Mucosa of stomach (tissue), 1 donor: ENCODE measurements around the gene ATP8A2.

Experiments used
- H3K27me3 ChIP-seq: one replicate; pipeline ENCODE4 v1.7.0; 2013; ENCODE audit warnings: mild to moderate bottlenecking, low read length; ENCODE audit not compliant: control insufficient read depth, insufficient read depth
- H3K36me3 ChIP-seq: one replicate; pipeline ENCODE4 v1.7.0; 2013; ENCODE audit warnings: low read length; ENCODE audit not compliant: control insufficient read depth, insufficient read depth
- H3K4me1 ChIP-seq: one replicate; pipeline ENCODE4 v1.7.0; 2013; ENCODE audit warnings: mild to moderate bottlenecking, low read length; ENCODE audit not compliant: control insufficient read depth, insufficient read depth
- H3K4me3 ChIP-seq: one replicate; pipeline ENCODE4 v1.7.0; 2013; ENCODE audit warnings: low read length
- H3K9ac ChIP-seq: one replicate; pipeline ENCODE4 v1.7.0; 2013; ENCODE audit warnings: mild to moderate bottlenecking, low read length, moderate library complexity
- H3K9me3 ChIP-seq: one replicate; pipeline ENCODE4 v1.7.0; 2013; ENCODE audit warnings: mild to moderate bottlenecking, low read length, moderate library complexity; ENCODE audit not compliant: control insufficient read depth
- donor health status: Pancreatic carcinoma.

ATP8A2 gene

GRCh38 chr13:25846222-25846984 is 474.6 kb downstream of the ATP8A2 start:
- Histone ChIP-seq H3K27me3 (no peaks in the 10 kb centered on the region), H3K9ac (no peak overlapping the region), H3K4me3 (no peak overlapping the region), H3K36me3 (no peaks in the 10 kb centered on the region), H3K4me1 (peaks cover 8% of the 10 kb centered on the region), H3K9me3 (no peaks in the 10 kb centered on the region)

DNA sequence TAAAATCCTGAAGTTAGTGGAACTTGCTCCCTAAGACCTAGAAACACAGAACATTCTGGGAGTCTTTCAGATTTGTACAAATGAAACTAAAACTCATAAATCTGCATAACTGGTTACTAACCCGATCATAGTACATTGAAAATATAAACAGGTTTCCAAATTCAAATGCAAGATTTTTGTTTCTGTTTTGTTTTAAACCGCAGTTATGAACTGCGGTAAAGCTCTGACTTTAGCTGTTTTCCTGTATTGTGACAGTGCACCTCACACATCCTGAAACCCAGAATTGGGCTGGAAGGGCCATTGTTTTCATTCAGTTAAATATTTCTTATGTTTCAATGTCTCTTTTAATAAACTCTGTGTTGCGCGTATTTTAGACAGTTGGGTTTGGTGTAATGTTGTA is 475.4 kb downstream of the ATP8A2 start:
- peaks cover 8% of the 10 kb centered on the region for H3K4me1 ChIP-seq
- H3K4me3 ChIP-seq = no peak overlapping the region
- H3K9ac ChIP-seq = no peak overlapping the region
- H3K36me3 ChIP-seq = no peaks in the 10 kb centered on the region
- no peaks in the 10 kb centered on the region for H3K27me3 ChIP-seq
- no peaks in the 10 kb centered on the region for H3K9me3 ChIP-seq

DNA sequence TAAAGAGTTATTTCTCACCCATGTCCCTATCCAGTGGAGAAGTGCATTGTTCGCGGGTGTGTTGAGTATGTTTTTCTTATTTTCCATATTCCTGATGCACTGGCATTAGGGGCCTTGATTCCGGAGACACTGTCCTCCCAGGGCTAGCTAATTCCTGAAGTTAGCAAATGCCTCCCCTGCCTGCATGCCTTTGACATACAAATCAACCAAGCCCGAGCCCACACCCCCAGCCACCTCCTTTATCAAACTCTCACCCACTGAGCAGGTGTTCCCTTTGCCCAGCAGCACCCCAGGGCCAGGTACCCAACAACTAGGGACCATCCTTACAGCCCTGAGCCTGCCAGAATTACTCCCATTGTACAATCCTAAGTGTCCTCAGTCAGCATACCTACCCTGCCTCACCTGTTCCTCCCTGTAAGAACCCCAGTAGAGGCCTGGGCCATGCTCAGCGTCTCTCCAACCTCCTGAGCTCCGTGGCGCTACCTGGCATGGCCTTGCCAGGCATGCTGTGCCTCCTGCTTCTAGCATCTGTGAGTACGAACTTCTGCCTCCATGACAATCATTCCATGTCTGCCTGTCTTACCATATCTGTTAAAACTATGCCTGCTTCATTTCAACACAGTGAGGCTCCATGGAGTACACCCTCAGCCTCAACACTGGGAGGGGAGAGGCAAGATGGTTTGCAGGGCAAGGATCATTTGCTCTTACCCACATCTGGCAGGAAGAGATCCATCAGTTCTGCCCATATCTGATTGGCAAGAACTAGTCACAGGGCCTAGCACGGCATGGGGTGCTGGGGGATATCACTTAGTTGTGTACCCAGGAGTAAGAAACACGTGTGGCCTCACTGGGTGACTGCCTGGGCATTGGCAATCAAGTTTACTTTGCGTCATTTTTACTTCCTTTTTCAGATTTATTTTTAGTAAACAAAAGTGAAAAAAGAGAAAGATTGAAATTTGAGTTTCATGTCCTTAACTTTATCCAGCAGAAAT is 476.2 kb downstream of the ATP8A2 start:
- peaks cover 8% of the 10 kb centered on the region for H3K4me1 ChIP-seq
- H3K36me3 ChIP-seq = no peaks in the 10 kb centered on the region
- H3K4me3 ChIP-seq = no peak overlapping the region
- H3K9ac ChIP-seq = no peak overlapping the region
- H3K27me3 ChIP-seq = no peaks in the 10 kb centered on the region
- no peaks in the 10 kb centered on the region for H3K9me3 ChIP-seq

- Histone ChIP-seq H3K9ac (no peak overlapping the region), H3K9me3 (no peaks in the 10 kb centered on the region), H3K4me1 (peaks cover 8% of the 10 kb centered on the region), H3K27me3 (no peaks in the 10 kb centered on the region), H3K36me3 (no peaks in the 10 kb centered on the region), H3K4me3 (no peak overlapping the region)
Observed at GRCh38 chr13:25848812-25849745, 477.3 kb downstream of the ATP8A2 start.

GRCh38 chr13:25857830-25858229 is 486.1 kb downstream of the ATP8A2 start:
- Histone ChIP-seq H3K36me3 (no peaks in the 10 kb centered on the region), H3K9ac (no peak overlapping the region), H3K4me1 (peaks cover 8% of the 10 kb centered on the region), H3K27me3 (no peaks in the 10 kb centered on the region), H3K9me3 (no peaks in the 10 kb centered on the region), H3K4me3 (no peak overlapping the region)

GRCh38 chr13:25859528-25859927 is 487.8 kb downstream of the ATP8A2 start:
- no peak overlapping the region for H3K4me3 ChIP-seq
- no peaks in the 10 kb centered on the region for H3K27me3 ChIP-seq
- peaks cover 8% of the 10 kb centered on the region for H3K4me1 ChIP-seq
- no peaks in the 10 kb centered on the region for H3K36me3 ChIP-seq
- no peak overlapping the region for H3K9ac ChIP-seq
- H3K9me3 ChIP-seq = no peaks in the 10 kb centered on the region

DNA sequence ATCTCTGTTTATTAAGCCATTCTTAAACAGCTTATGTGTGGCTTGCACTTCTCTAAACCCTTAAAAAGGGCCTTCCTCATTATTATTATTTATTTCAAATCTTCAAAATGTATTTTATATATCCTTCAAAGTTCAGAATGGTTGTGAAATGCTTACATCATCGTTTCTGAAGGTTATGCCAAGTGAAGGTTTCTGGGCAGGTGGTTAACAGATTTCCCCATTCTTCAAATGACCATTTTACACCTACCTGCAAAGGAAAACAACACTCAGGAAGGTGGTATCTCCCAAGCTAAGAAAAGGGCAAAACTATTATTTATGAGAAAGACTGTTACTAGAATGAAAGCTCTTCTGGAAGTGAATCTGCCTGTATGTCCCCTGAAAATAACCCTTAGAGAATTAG is 488.5 kb downstream of the ATP8A2 start:
- H3K9ac ChIP-seq = no peak overlapping the region
- H3K36me3 ChIP-seq = no peaks in the 10 kb centered on the region
- no peaks in the 10 kb centered on the region for H3K9me3 ChIP-seq
- H3K4me1 ChIP-seq = peaks cover 8% of the 10 kb centered on the region
- H3K27me3 ChIP-seq = no peaks in the 10 kb centered on the region
- no peak overlapping the region for H3K4me3 ChIP-seq

DNA sequence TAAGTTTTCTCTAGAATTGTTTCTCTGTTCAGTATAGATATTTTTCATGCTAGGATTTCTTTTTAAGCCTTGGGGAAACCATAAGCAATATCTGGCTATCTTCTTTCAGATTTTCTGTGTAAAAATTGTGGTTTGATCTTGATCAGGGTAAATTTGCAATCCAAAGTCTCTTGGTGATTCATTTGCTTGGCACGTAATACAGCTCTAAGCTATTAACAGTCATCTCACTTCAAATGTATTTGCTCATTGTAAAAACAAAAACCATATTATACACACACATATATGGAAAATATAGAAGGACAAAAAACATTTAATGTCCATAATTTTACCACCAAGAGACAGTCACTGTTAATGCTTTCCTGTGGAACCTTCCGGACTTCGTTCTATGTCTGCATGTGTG is 489.1 kb downstream of the ATP8A2 start:
- H3K27me3 ChIP-seq = no peaks in the 10 kb centered on the region
- H3K4me3 ChIP-seq = no peak overlapping the region
- no peaks in the 10 kb centered on the region for H3K9me3 ChIP-seq
- no peak overlapping the region for H3K9ac ChIP-seq
- H3K36me3 ChIP-seq = no peaks in the 10 kb centered on the region
- H3K4me1 ChIP-seq = peaks cover 8% of the 10 kb centered on the region

DNA sequence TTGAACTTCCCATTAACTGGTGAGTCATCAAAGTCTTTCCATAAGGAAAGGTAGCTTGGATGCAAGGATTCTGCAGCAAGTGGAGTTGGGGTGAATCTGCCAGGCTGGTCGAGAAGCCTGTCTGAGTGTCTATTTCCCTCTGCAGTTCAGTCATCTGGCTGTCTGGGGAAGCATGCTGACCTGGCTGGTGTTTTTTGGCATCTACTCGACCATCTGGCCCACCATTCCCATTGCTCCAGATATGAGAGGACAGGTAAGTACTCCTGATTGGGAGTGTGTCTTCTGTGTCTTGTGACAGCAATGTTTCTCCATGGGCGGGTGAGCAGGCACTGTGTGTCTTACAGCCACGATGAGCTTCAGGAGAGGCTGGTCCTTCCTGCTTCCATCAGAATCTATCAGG is 490.4 kb downstream of the ATP8A2 start:
- H3K9ac ChIP-seq = no peak overlapping the region
- H3K27me3 ChIP-seq = no peaks in the 10 kb centered on the region
- H3K9me3 ChIP-seq = no peaks in the 10 kb centered on the region

GRCh38 chr13:25864116-25864515 is 492.3 kb downstream of the ATP8A2 start:
- Histone ChIP-seq H3K36me3 (no peaks in the 10 kb centered on the region), H3K27me3 (no peaks in the 10 kb centered on the region), H3K9ac (no peak overlapping the region), H3K4me3 (no peak overlapping the region), H3K4me1 (peaks cover 8% of the 10 kb centered on the region), H3K9me3 (no peaks in the 10 kb centered on the region)

More for the DNA sequence above, 490.4 kb downstream of the ATP8A2 start:
- peaks cover 8% of the 10 kb centered on the region for H3K4me1 ChIP-seq
- H3K4me3 ChIP-seq = no peak overlapping the region
- no peaks in the 10 kb centered on the region for H3K36me3 ChIP-seq

DNA sequence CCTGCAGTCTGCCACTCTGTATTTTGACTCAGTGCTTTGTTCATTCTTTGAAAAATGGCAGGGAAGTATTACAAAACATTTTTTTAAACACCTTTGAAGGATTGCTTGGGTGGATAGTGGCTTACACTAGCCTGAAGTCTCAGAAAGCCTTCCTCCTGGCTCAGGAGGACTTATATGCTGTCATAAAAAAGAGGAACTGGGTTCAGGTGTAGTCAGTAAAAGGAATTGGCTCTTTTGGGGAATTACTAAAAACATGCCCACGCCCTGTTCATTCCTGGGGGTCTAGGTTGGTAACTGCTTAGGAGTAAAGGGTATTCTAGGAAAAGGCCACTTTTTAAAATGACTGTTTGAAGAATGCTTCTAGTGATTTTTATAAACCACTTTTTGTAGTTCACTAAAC is 493.2 kb downstream of the ATP8A2 start:
- Histone ChIP-seq H3K27me3 (no peaks in the 10 kb centered on the region), H3K36me3 (no peaks in the 10 kb centered on the region), H3K9me3 (no peaks in the 10 kb centered on the region), H3K9ac (no peak overlapping the region), H3K4me1 (peaks cover 8% of the 10 kb centered on the region), H3K4me3 (no peak overlapping the region)
